GM18520 (cell line): ENCODE measurements around the gene ADGRL1.
"Not testable (repeated sequence)": the region's sequence is repeated elsewhere in the genome, so short reads cannot be mapped to it uniquely, and the experiment has no call there.

Experiments
- ATAC-seq: cut with Tn5 transposase; IDR thresholded peaks from one replicate; pipeline ENCODE4 v1.9.1; 2021; ENCODE audit not compliant: unreplicated experiment

The ADGRL1 gene

DNA sequence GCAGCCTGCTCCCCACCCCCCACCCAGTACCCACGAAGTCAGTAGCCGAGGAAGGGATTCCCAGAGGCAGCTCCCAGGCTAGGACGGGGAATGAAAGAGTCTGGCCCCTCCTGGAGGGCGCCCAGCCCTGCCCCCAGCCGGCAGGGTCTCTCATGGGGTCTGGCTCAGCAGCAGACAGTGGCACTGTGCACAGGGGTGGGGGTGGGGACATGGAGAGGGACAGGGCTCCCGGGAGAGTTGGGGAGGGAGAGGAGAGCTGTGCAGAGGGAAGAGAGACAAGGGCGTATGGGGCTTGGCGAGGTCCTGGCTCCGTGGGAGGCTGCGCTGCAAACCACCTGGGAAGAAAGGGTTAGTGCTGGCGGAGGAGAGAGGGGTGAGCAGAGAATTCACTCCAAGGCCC lies 41.9 kb downstream of the ADGRL1 start:
- no peak for ATAC-seq

DNA sequence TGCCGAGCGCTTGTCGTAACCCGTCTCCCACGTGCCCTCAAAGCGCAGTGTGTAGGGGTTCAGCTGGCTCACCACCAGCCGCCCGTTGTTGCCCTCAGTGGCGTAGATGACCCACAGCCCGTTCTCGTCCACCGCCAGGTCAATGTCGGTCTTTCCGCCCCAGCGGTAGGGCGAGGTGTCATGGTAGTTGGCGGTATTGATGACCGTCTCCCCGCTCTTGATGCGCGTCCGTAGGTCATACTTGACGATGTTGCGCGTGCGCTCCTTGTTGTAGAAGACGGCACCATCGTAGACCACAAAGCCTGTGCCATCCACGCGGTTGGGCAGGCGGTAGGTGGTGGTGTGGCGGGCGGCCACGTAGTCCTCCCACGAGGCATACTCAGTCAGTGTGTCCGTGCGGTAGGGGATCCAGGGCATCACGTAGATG lies 43.1 kb downstream of the ADGRL1 start:
- no peak for ATAC-seq

GRCh38 chr19:14161305-14161704 lies 44.7 kb downstream of the ADGRL1 start:
- ATAC-seq = no peak

DNA sequence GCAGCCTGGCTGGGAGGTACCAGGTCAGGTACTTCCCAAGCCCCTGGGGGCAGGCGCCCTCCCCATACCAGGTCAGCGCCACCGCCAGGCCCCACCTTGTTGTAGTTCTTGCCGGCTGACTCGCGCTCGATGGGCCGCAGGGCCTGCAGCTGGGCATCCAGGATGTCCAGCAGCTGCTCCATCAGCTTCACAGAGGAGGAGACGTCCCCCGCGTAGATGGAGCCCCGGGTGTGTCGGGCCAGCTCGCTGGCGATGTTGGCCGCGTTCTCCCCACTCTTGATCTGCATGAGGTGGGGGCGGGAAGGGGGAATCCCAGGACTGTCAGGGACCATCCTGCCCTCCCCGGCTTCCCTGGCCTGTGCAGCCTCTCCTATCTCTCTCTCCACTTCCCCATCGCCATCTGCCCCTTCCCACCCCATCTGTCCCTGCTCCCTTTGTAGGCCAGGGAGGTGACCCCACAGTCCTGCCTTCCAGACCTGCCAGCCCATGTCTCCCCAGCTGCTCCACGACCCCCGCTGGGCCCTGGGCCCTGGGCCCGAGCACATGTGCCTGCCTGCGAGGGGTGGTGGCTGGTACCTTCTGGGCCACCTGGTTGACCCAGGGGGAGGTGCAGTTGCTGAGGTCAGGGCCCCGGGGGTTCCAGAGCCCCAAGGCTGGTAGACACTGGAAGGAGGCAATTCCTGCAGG lies 45.8 kb downstream of the ADGRL1 start:
- ATAC-seq = no peak

DNA sequence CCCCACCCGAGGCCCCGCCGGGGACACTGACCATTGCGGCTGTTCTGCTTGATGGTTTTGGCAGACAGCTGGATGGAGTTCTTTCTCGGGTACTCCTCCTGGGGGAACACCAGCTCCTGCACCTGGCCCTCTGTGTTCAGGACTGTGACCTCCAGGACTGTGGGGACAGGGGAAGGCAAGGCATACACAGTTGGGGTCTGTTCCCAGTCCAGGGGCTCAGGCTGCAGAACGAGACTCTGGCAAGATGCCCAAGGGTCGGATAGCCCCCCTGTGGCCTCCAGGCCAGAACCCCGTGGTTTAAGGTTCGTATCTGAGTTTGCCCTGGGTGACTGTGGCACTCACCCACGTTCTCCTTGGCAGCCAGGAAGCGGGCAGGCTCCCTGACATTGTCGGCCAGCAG lies 46.9 kb downstream of the ADGRL1 start:
- ATAC-seq = no peak

DNA sequence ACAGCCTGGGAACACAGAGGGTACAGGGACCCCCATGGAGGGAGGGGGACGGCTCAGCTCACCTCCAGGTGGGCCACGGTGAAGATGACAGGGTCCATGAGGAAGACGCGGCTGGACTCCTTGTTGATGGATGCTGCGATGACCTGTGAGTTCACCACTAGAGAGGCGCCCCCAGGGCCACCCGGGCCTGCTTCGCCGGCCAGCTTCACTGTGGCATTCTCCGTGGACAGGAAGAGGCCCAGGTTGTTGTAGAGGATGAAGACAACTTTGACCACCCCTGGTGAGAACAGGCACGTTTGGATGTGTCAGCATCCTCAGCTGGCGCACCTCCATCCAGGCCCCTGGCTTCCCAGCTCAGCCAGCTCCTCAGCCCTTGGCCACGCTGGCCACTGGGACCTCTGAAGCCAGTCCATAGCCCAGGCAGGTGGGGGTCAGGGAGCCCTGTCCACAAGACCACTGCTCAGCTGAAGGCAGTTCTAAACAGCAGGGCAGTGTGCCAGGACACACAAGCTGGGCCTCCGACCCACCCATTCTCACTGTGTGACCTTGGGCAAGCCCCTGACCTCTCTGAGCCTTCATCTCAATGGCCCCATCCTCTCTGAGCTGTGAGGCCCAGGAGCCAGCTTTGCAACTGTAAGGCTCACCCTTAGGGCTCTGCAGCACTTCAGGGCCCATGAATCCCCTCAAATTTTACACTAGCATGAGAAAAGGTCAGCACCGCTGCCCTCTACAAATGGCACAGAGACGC lies 47.5 kb downstream of the ADGRL1 start:
- ATAC-seq = no peak

- no peak for ATAC-seq
Measured at GRCh38 chr19:14156971-14157717, 48.8 kb downstream of the ADGRL1 start.

DNA sequence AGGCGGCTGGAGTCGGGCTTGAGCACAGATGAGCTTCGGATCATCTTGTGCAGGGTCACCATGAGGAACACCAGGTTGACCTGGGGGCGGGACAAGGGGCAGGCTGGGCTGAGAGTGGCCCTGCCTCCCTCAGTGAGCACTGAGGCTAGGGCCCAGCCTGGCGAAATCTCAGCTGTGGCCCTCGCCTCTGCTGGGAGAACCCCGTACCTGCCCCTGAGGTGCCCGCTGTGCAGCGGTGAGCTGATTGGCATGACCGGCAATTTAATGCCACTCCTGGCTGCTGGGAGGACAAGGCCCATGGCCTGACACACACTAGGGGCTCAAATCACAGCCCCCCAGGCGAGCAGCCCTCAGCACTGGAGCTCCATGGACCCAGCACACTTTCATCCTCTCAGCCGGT lies 49.8 kb downstream of the ADGRL1 start:
- ATAC-seq = no peak

DNA sequence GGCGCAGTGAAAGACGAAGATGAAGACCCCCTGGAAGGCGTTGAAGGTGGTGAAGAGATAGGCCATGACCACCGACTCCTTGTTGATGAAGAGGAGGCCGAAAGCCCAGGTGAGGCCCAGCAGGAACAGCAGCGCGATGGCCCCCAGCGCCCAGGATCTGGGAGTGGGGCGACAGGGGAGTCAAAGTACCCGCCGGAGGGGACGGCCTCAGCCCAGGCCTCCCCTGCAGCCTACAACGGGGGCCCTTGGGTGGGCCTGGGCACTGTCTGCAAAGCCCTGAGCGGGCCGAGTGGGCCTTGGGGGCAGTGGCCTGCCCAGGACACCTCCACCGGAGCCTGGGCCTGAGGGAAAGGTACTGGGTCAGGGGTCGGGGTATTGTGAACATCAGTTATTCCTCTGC lies 50.6 kb downstream of the ADGRL1 start:
- no peak for ATAC-seq

GRCh38 chr19:14152713-14153112 lies 53.3 kb downstream of the ADGRL1 start:
- ATAC-seq = no peak

DNA sequence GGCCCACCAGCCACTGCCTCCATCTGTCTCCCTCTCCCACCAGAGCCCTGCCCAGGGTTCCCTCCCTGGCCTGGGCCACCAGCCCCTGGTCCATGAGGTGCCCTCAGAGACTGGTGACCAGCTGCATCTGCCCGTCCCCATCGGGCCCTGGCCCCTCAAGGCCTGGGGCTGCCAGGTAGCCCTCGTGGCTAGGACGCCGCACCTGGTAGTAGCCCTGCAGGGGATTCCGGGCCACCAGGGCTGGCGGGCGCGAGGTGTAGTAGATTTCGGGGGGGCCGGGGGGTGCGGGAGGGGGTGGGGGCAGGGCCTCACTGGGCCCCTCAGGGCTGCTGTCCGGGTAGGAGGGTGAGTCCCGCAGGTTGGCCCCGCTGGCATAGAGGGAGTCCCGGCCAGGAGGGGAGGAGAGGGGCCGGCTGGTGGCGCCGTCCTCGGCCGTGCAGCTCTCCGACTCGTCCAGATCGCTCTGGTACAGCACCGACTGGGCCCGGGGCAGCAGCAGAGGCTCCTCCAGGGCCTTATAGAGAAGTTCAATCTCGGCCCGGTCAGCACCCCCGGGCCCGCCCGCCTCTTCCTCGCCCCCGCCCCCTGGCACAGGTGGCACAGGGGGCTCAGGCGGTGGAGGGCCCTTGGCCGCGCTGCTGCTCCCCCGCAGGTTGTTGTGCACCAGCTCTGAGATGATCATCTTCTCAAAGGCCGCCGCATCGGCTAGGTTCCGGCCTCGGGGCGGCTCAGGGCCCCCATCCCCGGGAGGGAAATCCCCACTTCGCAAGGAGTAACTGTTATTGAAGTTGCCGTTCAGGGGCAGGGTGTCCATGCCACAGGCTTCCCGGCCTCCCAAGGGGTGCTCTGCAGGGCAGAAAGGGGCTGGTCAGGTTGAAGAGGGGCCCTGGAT lies 55.0 kb downstream of the ADGRL1 start:
- ATAC-seq = no peak

- ATAC-seq = no peak
Measured at GRCh38 chr19:14150041-14150769, 55.8 kb downstream of the ADGRL1 start.

DNA sequence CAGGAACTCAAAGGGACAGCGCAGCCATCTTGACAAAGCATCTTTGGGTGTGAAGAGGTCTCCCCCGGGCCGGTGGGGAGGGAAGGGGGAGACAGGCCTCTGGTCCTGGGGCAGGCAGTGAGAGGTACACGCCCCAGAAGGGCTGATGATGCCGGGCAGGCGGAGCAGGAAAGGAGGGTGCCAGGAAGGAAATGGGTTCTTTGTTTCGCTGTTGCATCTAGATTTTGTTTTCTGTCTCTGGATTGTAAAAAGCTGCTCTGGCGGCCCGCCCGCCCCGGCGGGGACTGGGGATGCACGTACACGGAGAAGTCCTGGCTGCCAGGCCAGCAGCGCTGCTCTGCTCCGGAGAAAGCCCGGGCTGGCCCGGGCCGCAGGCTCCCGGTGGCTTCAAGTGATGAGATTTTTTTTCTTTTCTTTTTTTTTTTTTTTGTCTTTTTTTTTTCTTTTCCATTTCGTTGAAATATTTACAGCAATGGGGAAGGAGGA lies 56.4 kb downstream of the ADGRL1 start:
- no peak for ATAC-seq

GRCh38 chr19:14148751-14149410 lies 57.1 kb downstream of the ADGRL1 start:
- ATAC-seq = no peak

- no peak for ATAC-seq
Measured at GRCh38 chr19:14147797-14148605, 58.0 kb downstream of the ADGRL1 start.

GRCh38 chr19:14146789-14147216 lies 59.2 kb downstream of the ADGRL1 start:
- ATAC-seq = no peak

- not testable (repeated sequence) for ATAC-seq
Measured at GRCh38 chr19:14146169-14146568, 59.8 kb downstream of the ADGRL1 start.

- no peak for ATAC-seq
Measured at GRCh38 chr19:14145381-14145780, 60.6 kb downstream of the ADGRL1 start.
